K562 (cell line): ENCODE results near the gene CACNA1C.

ENCODE experiments used
- ZBTB7A ChIP-seq: IDR thresholded peaks from 2 replicates; pipeline ENCODE4 v1.6.1; 2011; ENCODE audit warnings: low read depth, mild to moderate bottlenecking, low read length, moderate library complexity, borderline replicate concordance; ENCODE audit not compliant: control insufficient read depth
- TF ChIP-seq, protein P1 (sequence below), 2 experiments: fragments of 450-650 bp in 1 of 2; sonication (generic) in 1 of 2; formaldehyde crosslinking in 1 of 2; IDR thresholded peaks in 1 of 2; conservative IDR thresholded peaks in 1 of 2; 2 replicates each; pipeline versions ENCODE4 v1.6.1 to v1.8.1; 2016 to 2023; ENCODE audit warnings: mild to moderate bottlenecking in 2 of 2, moderate library complexity in 2 of 2, inconsistent platforms in 1 of 2, missing genetic modification reagents in 1 of 2

DNA sequence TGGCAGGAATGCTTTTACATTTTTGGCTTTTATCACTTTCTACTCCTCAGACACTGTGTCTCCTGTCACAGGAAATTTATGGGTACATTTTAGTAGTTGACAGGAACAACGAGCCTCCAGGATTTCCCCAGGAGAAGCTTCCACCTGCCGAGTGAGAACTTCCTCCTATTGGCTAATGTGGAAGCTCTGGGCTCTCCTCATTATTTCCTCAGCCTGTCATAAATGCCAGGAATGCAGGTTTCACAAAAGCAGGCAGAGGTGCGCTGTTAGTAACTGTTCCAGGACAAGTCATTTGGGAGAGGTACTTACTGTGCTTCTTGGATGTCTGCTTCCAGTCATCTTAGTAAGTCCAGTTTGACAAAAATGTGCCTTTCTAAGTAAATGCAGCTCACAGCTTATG is 29.4 kb upstream of the CACNA1C start:
- TF ChIP-seq, protein P1, sequence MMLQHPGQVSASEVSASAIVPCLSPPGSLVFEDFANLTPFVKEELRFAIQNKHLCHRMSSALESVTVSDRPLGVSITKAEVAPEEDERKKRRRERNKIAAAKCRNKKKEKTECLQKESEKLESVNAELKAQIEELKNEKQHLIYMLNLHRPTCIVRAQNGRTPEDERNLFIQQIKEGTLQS (IDR thresholded peaks at IDR 0.05), result no peak
- TF ChIP-seq, protein P1 (CRISPR knock-in tag; conservative IDR thresholded peaks at IDR 0.05), result no peak
- TF ChIP-seq ZBTB7A, result no peak
